OCI-M2 (cell line): ENCODE results near the gene ZNF816.
A peak's percentile ranks its signal among the peaks of the same experiment; 100 is the strongest.
"Not testable (repeated sequence)": the region's sequence is repeated elsewhere in the genome, so short reads cannot be mapped to it uniquely, and the experiment has no call there.

Experiments
- DNase-seq: peaks from one replicate; lab custom pipeline; 2025; ENCODE audit not compliant: unreplicated experiment; lab: John Stamatoyannopoulos, UW

ZNF816 gene

DNA sequence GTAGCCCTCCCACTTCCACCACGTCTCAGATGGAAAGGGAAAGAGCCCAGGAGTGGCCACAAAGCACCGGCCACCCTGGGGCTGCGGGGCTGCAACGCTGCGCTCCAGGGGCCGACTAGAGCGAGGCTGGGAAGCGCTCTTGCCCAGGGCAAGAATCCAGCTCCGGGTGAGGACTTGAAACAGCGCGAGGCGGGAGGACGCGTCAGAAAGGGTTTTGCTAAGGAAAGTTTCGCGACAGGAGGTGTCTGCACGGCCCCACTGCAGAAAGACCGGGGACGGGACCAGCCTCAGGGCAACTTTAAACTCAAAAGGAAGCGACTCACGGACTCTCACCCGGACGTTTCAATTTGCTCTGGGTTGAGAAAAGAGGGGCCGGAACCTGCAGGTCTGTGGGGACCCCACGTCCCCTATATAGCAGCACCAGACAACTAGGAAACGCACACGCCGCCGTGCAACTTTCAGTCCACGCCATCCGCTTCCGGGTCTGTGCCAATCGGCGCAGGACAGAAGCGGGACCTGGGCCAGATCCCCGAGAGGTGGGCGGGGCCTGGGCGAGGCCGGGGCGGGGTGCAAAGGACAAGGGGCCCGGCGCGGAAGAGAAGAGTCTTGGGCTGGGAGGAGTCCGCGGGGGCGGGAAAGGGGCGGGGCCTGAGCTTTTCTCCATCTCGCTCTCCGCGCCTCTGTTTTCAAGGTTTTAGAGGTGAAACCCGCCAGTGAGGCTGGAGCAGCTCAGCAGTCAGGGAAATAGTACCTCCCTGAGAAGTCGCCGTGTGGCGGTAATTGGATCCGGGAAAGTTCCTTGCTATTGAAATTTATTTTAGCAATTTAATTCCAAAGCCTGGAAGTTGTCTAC is at the start of gene ZNF816:
Gene ZNF816 (minus strand): TSS at position 488 of the 853 bp plus-strand sequence. CDS start 6,792 bp downstream, outside the sequence.
- DNase-seq = peak; percentile 78

DNA sequence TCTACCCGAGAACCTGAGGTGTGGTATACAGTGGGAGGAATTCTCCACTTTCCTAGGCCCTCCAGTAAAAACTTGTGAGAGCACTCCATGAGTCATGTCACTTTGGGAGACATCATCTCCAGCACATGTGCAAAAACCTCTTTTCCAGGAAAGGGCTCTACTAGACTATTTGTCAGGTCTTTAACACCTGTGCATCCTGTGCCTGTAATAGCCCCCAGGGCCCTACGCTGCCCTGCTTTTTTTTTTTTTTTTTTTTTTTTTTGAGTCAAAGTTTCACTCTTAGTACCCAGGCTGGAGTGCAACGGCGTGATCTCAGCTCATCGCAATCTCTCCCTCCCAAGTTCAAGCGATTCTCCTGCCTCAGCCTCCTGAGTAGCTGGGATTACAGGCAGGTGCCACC is 49.3 kb upstream of the ZNF816 start:
- DNase-seq = no peak

DNA sequence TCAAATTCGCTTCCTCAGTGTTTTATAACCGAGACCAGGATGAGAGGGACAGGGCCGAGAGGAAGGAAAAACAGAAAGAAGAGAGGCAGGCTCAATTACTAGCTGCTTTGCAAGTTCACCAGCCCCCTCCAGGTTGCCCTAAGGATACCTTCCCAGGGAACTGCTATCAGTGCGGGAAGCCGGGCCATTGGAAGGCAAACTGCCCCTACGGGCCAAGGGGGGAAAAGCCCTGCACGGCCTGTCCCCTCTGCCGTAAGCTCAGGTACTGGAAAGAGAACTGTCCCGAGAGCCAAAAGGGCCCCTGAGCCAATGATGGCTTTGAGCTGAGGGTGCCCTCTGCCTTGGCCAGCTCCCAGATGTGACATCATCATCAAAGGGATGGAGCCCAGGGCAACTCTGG is 47.8 kb upstream of the ZNF816 start:
- DNase-seq = no peak

DNA sequence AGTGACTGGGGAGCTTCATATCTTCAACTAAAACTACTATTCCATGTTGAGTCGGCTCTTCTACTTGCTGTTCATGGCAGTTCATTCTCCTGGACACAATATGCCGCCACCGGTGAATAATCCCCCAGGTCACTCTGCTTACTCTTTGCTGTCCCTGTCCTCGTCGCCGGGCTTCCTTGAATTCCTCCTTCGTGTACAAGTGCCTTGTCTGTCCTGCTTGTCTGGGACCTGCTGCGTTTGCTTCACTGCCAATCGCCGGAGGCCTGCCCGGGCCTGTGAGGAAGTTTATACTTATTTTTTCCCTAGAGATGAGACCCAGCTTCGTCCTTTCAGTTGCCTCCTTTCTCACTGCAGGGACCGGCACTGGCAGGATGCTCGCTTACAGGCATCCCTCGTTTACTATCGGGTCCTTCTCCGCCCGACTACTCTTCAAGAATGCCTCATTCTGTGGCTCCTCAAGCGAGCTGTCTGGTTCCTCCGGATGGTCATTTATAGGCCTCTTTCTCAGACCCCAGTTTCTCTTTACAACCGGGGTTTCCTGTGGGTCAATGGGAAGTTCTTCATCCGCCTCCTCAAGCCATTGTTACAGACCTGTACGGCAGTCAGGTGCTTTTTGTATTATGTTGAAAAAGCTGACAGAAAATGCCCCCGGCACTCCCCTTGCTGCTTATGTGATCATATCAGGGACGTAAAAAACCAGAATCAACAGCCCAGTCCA is 45.5 kb upstream of the ZNF816 start:
- DNase-seq = no peak

DNA sequence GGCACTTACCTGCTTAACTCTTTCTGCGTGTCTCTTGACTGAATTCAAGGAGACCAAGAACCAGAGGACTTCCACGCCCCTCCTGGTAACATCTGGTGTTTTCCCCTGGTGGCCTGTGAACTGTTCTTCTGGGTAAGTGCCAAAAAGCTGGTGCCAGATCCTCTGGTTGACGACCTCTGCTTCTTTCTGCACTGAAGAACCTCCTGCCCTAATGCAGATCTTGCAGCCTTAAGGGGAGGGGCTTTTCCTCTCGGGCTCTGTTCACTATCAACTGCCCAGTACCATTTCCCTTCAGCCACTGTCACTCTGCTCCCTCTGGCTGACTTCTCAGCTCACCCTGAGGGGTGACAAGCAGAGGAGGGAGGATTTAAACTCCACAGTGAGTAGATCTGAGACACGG is 44.9 kb upstream of the ZNF816 start:
- no peak for DNase-seq

DNA sequence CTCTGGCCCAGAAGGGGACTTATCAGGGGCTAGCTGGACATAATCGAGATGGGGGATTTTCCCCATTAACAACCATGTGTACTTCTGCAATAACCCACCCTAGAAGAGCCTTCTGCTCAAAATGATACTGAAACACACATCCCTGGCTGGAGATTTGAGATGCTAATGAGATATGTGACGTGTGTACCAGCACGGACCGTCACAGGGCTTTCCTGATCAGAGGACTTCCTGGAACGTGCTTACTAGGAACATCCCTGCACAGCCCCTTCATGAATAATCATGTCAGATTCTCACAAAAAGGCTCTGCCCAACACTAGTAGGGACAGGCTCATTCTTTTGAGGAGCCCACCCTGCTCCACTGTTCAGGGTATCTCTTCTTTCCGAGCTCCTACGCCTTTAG is 44.5 kb upstream of the ZNF816 start:
- DNase-seq = no peak

DNA sequence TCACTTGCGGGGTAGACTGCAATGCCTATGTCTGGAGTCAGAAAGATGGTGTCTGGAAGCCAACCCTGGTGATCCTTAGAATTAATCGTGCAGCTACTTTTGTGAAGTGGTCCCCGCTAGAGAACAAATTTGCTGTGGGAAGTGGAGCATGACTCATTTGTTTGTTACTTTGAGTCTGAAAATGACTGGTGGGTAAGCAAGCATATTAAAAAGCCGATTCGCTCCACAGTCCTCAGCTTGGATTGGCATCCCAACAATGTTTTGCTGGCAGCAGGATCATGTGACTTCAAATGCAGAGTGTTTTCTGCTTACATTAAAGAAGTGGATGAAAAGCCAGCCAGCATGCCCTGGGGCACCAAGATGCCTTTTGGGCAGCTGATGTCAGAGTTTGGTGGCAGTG is 41.6 kb upstream of the ZNF816 start:
- DNase-seq = no peak

DNA sequence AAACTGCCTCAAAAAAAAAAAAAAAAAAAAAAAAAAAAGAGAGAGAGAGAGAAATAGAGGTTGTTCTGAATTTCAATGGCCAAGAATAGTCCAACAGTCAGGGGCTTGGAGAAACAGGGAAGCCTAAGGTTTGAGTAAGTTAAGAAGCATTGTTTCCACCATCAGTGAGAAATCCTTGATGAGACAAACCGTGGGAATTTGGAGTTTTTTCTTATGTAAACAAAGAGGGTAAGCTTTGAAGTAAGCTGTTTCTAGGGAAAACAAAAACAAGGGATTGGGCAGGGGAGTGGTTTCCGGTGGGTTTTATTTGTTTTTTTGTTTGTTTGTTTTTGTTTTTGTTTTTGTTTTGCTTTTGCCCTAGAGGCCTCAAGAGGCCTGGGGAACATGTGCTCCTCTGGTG is 39.8 kb upstream of the ZNF816 start:
- no peak for DNase-seq

DNA sequence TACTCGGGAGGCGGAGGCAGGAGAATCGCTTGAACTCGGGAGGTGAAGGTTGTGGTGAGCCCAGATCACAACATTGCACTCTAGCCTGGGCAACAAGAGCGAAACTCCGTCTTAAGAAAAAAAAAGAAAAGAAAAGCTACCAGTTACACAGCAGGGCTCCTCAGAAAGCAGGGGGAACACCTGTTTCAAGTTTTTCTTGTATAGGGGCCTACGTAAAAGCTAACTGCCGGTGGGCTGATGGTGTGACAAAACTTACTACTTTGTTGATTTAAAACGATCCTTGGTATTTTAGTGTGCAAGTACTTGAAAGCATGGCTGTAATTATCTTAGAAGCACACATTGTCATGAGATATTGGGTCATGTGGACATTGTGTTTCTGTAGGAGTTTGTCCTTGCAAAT is 35.3 kb upstream of the ZNF816 start:
- DNase-seq = no peak

DNA sequence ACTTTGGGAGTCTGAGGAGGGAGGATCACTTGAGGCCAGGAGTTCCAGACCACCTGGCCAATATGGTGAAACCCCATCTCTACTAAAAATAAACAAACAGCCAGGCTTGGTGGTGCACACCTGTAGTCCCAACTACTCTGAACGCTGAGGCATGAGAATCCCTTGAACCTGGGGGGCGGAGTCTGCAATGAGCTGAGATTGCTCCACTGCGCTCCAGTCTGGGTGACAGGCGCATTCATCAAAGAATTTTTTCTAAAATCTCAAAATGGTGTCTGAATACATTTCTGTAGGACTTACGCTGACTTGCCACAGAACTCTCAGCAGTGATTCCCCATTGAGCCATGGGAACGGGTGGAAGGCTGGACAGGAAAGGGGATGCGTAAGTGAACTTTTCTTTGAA is 33.0 kb upstream of the ZNF816 start:
- DNase-seq = no peak

DNA sequence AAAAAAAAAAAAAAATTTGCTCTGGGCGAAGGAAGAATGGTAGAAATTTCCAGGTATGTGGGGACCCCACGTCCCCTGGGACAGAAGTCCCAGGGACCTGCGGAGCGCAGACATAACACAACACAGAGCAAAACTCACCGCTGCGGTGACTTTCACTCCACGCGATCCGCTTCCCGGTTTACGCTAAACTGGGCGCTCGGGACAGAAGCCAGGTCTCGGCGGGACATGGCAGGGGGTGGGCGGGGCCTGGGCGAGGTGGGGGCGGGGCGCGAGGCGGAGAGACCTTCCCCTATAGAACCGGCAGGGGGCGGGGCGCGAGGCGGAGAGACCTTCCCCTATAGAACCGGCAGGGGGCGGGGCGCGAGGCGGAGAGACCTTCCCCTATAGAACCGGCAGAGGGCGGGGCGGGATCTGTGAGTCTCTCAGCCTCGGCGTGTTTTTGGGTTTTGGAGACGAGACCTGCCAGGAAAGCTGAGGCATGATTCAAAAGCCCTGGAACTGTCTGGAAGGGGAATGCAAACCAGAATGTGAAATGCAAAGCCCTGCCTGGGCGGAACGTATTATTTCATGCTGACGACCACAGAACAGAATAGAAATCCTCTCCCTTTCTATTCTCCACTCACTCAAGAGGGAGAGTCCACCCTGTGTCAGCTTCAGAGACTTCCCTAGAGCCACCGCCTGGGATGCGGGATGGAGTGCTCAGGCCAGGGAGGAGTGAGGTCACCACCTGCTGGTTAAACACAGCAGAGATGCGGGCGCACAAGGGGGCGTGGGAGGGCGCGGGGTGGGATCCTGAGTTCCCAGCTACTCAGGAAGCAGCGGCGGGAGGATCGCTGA is 30.9 kb upstream of the ZNF816 start:
- DNase-seq = no peak

DNA sequence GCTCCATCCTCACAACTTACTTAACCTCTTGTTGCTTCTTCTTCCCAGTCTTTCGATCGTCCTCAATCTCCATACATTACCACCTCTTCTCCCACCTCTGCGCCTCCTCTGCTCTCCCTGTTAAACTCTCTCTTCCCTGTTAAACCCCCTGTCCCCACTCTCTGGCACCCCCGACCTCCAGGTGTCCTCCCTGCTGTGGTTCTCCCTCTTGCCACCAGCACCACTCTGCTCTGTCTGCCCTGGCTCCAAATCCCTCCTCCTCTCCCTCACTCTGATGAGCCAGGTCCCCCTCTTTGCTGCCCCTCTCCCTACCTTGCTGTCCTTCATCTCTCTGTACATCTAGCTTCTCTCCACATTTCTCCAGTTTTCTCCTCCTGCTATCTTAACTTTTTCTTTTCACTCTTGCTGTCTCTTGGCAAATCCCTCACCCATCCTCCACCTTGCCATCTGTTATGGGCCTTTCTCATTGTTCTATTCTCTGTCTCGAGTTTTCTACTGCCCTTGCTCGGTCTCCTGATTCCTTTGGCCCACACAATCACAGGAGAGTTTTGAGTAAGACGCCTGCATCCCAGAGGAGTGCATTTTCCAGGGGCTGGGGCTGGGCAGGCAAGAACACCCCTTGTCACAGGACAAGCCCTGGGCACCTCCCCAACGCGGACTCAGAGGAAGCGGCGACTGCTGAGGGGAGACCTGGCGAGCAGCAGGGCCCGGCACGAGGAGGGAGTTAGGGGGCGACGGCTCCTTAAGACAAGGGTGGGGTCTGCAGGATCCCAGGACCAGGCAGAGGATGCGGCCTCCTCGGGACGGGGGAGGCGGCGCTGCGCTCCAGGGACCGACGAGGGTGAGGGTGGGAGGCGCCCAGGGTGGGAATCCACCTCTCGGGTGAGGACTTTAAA is 29.7 kb upstream of the ZNF816 start:
- no peak for DNase-seq

DNA sequence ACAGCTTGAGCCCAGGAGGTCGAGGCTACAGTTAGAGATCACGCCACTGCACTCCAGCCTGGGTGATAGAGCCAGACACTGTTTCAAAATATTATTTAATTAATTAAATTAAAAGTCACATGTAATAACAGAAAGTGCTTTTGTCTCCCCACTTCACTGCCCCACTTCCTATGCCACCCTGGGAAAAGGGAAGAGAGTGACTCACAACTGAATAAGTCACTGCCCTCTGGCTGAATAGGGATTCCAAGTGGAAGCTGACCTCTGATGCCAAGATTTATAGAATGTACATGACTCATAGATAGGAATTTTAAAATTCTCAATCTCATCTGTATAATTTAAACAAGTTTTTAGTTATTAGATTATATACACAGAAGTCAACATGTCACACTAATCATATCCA is 28.8 kb upstream of the ZNF816 start:
- no peak for DNase-seq

DNA sequence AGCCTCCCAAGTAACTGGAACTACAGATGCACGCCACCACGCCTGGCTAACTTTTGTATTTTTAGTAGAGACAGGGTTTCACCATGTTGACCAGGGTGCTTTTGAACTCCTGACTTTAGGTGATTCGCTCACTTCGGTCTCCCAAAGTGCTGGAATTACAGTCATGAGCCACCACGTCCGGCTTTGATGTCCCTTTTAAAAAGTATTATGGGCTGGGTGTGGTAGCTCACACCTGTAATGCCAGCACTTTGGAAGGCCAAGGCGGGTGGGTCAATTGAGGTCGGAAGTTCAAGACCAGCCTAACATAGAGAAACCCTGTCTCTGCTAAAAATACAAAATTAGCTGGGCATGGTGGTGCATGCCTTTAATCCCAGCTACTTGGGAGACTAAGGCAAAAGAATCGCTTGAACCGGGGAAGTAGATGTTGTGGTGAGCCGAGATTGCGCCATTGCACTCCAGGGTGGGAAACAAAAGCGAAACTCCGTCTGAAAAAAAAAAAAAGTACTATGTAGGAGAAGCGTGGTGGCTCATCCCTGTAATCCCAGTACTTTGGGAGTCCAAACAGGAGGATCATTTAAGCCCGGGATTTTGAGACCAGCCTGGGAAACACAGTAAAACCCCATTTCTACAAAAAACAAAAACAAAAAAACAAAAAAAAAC is 28.2 kb upstream of the ZNF816 start:
- DNase-seq = no peak

DNA sequence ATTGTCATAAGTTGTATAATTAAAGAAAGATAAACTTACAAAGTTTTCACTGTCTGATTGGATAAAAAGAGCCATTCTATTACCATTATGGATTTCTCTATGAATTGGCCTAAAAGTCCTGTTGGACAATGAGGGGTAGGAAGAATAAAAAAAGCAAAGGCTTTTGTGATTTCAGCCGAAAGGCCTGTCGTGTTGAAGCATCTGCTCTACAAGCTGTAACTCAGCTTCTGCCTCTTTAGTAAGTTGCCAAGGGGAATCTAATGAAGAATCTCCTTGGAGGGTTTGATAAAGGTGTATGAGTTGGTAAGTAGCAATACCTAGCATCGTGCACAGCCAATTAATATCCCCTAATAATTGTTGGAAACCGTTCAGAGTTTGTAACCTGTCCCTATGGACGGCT is 25.8 kb upstream of the ZNF816 start:
- DNase-seq = no peak

DNA sequence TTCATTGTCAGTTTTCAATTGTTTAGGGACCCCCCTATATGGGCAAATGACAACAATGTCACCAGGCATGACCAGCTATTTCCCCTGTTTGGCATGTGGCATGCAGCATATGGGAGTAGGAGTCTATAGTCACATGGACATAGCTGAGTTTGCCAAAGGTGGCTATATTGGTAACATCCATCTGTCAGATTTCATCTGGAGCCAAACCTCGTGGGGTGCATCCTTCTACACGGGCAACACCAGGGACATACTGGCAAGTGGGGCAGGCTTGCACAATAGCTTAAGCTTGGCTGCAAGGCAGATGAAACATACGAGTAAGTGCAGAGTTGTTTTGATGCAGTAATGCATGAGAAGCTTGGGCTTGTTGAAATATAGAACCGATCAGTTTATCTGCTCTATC is 24.5 kb upstream of the ZNF816 start:
- DNase-seq = no peak

DNA sequence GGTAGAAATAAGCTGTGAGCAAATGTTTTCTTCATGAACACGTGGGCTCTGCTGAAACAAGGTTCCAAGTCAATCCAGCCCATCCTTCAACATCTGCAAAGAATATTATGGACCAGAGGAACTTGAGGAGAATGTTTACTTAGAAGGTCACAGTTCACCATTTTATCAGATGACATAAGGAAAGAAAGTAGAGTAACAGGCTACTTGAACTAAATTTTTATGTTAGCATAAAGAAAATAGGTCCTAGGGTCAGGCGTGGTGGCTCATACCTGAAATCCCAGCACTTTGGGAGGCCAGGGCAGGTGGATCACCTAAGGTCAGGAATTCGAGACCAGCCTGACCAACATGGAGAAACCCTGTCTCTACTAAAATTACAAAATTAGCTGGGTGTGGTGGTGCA is 20.5 kb upstream of the ZNF816 start:
- not testable (repeated sequence) for DNase-seq

DNA sequence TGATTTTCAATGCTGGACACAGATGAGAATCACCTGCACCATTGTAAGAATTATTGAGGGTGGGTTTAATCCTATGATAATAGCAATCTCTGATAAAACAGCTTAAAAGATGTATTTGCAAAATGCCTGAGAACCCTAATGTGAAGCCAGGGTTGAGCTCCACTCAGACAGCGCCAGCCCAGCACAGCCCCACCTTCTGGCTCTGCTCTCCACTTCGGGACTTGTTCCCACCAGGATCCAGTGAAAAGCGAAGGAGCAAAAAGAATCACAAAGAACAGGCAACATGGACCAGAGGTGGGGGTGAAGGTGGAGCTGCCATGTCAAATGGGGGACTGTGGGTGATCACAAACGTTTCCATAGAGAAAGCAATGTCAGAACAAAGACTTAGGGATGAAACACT is 18.6 kb upstream of the ZNF816 start:
- DNase-seq = no peak

DNA sequence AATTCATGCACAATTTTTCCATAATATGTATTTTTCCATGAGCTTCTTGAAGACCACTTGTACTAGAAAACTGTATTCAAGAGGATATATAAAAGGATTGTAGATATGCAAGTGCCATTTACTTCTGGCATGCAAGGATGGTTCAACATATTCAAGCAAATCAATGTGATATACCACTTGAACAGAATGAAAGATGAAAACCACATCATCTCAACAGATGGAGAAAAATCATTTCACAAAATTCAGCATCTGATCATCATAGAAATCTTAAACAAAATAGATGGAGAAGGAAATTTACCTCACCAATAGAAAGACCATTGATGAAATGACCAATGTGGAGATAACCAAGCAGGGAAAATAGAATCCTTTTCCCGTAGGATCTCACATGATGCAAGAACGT is 5.1 kb upstream of the ZNF816 start:
- DNase-seq = no peak

DNA sequence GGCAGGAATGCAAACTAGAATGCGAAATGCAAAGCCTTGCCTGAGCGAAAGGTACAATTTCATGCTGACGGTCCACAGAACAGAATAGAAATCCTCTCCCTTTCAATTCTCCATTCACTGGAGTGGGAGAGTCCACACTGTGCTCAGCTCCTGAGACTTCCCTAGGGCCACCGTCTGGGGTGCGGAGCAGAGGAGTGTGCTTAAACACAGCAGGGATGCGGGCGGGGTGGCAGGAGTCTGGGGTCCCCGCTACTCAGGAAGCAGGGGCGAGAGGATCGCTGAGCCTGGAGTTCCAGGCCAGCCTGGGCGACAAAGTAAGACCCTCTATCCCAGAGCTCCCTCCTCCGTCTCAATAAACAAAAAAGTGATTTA is 552 bp upstream of the ZNF816 start:
- DNase-seq = no peak
